Activated CD8-positive, alpha-beta memory T cell treated with anti-CD3 and anti-CD28 coated beads, Interleukin-2, amount 50 U/mL, for 1 hour (primary cell): ENCODE measurements around the gene HHAT.

Experiments
- DNase-seq: peaks from one replicate; pipeline ENCODE4 v3.0.0-alpha.2; 2020; ENCODE audit errors: extremely low read depth

HHAT gene

DNA sequence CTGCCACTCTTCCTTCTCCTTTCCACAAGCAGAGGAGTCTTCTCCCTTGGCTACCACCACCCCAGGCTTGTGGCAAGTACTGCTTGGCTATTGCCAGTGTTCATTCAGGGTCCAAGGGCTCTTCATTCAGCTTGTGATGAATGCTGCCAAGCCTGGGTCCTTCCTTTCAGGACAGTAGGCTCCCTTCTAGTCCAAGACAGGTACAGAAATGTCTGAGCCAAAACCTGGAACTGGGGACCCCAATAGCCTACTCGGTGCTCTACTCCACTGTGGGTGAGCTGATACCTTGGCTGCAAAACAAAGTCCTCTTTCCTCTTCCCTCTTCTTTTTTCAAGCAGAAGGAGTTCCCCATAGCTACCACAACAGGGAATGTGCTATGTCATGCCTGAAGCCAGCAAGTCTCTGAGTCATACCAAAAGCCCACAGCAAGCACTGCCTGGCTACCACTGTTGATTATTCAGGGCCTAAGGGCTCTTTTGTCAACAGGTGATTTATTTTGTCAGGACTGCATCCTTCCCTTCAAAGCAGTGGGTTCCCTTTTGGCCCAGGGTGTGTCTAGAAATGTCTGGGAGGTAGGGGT lies 268.9 kb downstream of the HHAT start:
- DNase-seq, result no peak

DNA sequence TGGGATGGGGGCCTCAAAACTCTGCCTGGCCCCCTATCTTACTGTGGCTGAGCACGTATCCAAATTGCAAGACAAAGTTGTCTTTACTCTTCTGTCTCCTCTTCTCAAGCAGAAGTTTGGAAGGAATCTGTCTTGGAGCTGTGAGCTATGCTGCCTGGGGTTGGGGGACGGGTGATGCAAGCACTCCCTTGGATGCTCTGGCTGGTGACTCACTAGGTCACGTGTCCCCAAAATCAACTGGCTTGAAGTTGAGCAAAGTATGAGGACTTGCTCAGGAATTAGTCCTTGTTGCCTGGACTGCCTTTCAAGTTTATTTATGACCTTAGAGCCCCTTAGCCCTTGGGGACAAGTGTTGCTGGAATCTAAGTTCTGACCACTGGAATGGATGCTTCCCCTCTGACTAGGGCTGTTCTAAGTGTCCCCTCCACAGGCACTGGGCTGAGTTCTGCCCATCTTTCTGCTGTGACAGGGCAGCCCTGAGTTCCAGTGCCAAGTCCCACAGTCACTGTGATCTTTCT lies 269.5 kb downstream of the HHAT start:
- no peak for DNase-seq

DNA sequence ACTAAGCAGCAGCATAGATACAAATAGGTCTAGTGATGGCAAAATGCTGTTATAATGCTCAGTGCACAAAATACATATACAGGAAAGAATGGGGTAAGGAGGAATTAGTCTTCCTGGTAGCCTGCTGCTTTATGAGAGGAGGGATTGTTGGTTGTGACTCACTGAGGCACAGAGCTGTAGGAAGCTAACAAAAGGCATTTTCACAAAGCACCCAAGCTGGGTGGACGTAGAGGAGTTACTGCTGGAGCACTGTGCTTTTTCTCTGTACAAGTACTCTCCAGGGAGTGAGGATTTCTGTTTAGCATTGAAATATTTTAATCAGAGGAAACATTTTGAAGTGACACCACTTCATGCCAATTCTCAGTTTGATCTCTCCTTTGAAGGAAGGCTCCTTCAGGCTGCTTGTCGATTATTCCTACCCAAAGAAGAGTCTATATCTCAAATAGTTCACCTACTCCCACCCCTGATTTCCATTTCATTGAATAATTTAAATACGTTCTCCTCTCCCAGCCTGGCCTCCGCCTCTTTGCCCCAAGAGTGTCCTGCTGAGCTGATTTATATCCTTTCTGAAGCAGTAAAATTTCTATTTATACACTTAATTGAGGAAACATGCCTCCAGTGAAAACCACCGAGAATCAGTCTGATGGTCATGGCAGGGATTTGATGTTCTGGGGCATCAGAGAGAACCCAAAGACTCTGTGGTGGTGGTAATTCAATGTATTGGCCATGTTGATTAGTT lies 271.9 kb downstream of the HHAT start:
- DNase-seq, result no peak

DNA sequence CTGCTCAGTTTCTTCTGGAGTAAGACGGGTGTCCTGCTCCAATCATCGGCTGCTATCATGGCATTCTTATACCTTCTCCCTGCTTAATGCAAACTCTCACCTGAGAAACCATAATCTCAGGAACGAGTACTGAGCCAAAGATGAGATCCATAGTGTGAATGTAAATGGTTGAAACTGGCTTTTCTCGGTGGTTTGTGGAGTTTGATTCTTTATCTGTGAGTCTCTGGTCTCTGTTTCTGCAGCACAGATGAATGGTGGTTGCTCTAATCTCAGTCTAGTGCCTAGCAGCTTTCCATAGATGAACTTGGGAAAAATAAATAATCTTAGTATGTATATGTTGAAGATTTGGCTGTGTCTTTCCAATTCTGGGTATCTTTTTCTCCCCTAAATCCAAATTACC lies 274.4 kb downstream of the HHAT start:
- DNase-seq, result no peak

DNA sequence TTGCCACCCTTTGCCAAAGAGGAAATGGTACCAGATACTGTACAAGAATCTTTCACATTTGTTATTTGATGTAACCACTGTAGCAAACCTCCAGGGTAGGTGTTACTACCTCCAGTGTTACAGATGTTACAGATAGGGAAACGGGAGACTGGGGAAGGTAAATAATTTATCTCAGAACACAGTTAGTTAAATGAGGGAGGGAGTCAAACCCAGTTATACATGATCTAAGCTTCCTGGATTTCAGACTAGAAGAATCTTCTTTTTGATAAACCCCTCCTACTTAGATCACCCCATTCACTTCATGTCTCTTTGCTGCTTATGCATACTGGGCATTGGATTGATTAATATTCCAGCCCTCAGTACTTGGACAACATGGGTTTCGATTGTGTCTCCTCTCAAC lies 276.4 kb downstream of the HHAT start:
- no peak for DNase-seq

DNA sequence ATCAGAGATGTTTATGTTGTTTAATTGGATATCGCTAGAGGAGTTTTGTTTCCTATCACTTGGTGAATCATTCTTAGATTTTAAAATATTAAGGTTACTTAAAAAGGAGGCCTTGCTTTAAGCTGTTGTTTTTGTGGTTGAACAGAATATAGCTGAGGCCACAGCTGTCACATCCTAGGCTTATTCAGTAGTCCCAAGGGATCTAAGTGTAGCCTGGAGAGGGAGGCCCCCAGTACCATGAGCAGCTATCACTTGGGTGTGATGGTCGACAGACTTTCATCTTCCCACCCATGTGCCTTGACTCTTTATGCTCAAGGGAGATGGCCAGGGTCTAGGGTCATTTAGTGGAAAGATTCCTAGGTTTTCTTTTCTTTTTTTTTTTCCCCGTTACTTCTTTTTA lies 278.7 kb downstream of the HHAT start:
- no peak for DNase-seq

DNA sequence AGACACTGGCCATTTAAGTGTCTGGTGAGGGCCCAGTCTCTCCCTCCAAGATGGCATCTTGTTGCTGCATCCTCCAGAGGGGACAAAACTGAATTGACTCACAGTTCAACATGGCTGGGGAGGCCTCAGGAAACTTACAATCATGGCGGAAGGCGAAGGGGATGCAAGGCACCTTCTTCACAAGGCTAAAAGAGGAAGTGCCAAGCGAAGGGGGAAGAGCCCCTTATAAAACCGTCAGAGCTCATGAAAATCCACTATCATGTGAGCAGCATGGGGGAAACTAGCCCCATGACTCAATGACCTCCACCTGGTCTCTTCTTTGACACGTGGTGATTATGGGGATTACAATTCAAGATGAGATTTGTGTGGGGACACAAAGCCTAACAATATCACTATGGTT lies 280.1 kb downstream of the HHAT start:
- no peak for DNase-seq

DNA sequence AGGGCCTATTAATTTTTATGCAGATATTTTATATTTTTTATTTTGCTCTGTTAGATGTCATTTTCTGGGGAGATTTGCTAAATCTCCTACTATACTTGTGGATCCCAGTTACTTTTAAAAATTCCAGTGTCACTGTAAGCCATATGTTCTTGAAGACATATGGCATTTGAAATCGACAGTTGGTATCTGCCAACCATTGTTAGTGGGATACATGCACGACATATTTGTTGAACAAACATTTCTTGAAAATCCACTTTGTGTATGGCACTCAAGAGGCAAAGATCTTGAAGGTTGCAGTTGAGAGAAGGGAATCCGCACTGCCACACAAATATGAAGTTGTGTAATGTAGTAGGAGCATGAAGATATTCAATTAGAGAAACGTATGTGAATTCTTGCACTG lies 287.7 kb downstream of the HHAT start:
- no peak for DNase-seq

DNA sequence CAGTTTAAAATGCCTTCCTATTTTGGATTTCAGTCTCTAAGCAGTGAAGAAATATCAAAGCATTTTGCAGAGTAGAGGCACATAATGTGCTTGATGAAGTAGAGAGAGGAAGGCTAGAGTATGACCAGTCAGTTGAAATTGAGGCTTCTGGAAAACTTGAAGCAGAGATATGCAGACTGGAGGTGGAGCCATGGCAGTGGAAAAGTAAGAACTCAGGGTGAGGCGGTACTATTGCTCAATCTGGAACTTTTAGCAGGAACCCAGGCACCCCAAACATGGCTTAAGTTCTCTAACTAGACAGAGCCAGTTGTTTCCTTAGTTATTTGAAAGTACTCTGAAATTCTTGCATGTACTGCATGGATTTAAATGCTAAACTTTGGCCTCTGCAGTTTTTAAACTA lies 288.6 kb downstream of the HHAT start:
- DNase-seq, result no peak

DNA sequence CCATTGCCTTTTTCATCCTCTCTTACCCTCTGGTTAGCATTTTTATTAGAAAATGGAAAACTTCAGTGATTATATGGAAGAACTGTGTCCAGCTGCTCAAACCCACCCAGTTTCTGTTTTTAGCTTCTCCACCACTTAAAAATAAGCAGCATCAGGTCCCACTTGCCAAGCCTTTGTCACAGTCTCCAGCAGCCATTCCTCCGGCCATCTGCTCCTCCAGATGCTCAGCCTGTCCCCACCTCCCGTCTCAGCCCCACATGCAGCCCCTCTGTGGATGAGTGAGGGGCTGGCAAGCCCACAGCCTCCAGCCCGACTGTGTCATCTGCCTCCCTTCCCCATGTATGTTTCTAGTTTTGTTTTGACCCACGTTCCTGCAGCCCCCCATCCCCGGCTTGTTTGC lies 289.7 kb downstream of the HHAT start:
- DNase-seq, result no peak

DNA sequence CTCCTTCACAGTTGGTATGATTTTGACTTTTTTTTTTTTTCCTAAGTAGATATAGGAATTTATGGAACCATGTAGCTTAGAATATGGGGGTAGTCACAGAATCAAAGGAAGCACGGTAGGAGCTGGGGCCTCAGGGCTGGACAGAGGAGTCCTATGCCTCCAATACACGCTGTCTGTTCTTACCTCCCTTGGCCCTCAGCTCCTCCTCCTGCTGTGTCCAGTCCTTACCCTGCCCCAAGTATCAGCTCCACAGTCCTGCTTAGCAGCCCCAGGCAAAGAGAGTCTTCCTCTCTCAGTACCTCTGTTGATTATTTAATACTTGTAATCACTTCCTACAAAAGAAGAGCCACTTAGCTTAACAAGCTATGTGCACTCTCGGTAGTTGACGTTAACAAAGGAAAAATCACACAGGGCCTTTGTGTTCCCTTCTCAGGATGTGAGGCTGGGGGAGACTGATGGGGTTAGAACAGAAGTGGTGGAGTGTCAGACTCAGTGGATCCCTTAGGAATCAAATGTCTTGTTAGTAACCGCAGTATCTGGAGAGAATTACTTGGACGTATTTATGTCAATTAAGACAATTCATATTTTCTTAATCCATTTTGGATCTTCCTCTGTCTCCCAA lies 292.3 kb downstream of the HHAT start:
- DNase-seq, result no peak

DNA sequence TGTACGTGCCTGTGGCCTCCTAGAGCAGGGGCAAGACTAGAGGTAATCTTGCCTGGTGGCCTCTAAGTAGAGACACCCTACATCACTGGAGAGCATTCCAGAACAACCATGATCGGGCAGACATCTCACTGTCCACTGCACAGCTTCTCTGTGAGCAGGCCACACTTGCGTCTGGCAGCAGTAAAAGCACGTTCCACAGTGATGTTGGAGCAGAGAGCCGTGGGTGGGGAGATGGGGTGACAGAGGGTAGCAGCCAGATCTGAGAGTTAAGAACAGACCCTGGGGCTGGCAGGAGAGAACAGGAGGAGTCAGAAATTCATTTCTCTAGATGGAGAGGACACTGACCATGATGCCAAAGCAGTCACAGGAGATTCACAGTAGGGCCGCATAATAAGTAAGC lies 293.0 kb downstream of the HHAT start:
- DNase-seq, result no peak

DNA sequence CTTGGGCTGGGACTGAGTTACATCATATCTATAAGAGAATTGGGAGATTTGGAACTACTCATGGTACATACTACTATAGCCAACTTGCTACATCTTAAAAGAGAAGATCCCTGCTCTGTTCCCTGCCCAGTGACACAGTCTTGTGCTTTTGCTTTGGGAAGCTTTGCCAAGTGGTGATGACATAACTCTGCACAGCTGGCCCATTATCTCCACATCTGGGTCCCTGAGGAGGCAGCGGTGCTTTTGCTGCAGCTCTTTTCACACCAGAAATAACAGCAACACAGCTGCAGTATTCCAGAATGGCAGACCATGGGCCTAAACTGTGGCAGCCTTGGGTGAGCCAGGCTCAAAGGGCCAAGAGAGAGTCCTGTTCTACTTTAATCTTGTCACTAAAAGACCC lies 296.0 kb downstream of the HHAT start:
- DNase-seq, result no peak

DNA sequence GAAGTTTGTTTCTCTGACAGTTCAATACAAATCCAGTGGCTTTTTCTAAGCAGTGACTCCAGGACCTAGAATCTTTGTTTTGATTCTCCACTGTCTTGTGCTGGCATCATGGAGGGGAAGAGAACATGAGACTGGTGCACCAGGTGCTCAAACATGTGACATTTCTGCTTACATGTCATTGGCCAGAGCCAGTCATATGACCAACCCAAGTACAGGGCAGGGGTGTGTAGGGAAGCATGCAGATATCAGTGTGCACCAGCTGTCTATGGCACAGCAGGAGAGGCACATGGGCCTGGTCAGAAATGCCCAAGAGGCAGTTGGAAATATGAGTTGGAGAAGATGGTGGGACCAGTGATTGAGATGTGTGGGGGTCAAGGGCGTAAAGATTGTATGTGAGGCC lies 297.0 kb downstream of the HHAT start:
- DNase-seq, result no peak

DNA sequence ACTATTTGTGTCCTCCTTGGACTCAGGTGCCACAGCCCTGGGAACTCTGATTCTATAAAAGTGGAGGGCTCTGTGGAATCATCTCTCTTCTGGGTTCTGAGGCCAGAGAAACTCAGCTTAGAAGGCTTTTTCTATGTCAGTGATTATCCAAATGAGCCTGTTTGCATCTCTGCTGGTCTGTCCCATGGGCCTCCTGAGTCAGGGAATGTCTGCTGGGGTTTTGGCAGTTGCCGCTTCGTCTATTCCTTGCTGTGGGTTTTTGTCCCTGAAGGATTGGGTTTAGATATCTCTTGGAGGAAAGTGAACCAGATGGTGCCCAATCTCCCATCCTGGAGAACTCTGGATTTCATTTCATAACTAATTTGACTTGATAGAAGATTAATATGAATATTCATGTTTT lies 297.6 kb downstream of the HHAT start:
- no peak for DNase-seq

DNA sequence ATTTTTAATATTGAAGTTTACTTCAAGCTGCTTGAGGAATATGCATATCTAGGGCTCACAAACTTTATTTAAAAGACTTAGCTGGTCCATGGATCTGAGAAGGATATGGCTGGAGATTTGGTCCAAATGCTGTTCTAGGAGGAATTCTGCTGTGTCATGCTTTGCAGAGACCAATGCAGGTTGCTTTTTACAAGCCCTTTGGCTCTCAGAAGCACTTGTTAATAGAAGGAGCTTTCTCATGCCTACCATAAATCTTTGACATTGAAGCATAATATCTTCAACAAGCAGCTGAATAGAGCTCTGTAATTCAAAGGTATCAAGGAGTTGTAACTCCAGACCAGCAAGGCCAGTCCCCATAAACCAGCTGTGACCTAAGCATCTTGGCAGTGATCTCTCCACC lies 299.1 kb downstream of the HHAT start:
- DNase-seq, result no peak

DNA sequence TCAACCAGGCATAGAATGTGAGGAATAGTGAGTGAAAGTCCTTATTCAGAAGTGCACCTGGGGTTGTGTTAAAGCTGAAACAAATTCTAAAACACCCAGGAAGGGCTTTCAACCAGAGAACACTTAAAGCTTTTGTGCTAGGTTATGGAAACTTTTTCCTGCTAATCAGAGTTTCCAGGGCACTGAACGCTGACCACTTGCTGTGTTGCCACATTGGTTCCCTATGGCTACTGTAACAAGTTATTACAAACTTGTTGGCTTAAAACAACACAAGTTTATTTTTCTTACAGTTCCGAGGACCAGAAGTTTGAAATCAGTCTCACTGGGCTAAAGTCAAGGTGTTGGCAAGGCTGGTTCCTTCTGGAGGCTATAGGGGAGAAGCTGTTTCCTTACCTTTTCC lies 300.6 kb downstream of the HHAT start:
- no peak for DNase-seq

DNA sequence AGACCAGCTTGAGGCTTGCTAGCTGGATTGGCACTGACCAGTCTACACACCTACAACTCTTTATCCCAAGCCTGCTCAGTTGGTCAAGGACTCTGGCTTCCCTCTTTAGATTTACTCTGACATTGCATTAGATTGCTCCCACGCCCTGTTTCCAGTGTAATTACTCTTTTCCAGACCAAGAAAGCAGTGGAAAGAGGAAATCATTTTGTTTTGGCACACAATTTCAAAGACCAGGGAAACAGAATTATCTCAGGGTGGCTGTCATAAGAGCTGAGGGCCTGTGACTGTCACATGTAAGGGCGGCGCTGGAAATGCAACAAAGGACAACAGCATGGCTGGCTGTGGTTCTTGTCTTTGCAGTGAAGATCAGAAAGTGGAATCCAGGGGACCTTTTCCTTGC lies 302.7 kb downstream of the HHAT start:
- no peak for DNase-seq

DNA sequence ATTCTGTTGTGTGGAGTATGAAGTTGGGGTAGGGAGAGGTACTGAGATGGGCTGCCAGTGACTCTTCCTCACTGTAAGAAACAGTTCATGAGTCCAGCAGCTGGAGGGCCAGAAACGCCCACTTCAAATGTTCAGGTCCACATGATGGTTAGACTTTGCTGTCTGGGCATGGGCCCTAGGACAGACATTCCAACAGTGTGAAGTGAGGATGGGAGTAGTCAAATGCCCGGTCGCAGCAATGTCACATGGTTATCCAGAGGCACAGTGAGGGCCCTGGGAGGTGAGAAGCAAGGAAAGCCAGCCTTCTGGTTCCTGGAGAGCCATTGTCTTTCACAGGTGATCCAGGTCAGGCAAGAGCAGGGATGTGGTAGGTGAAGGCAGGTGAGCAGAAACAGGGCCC lies 304.4 kb downstream of the HHAT start:
- no peak for DNase-seq

DNA sequence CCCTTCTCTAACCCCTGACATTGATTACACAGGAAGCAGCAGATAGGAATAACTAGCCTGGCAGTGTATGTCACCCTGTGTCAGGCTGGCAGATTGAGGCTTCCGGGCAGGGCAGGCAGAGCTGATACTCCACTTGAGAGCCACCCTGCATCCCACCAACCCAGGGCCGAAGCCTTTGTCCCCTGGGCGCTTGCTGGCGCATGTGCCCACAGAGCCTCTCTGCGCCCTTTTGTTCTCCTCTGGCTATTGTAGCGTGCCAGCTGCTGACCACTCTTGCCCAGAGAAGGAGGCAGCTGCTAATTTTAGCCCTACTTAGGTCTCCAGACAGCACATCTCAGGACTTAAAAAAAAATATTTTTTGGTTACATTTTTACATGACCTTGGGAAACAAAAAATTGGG lies 304.9 kb downstream of the HHAT start:
- DNase-seq, result no peak

DNA sequence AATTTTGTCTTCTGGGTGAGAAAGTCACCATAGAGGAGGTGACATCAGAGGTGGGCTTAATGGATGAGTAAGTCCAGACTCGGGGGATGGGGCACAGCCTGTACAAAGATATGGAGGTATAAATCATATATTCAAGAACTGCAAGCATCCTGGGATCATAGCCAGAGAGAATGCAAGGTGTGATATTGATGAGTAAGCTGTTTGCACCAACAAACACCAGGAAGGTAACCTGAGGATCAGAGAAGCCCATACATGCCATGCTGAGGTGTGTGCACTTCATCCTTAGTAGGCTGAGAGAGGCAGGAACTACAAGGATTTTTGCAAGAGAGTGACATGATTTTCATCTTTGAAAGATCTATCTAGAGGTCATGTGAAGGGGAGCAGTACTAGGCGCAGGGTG lies 306.4 kb downstream of the HHAT start:
- DNase-seq, result no peak

DNA sequence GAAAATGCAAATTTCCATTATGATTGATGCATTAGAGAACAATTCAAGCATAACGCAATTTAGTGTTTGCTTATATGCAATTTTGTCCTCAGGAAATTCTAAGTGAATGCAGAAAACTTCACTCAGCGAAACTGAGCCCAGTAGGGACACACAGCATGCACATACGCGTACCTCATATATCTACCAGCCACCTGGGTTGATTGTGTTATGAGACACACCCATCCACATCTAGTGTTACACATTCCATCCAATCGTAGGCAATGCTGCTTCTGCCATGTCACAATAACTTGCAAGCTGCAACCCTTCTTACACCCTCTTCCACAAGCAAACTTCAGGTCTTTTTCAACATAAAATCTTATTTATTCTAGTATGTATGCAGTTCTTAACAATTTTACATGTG lies 312.9 kb downstream of the HHAT start:
- no peak for DNase-seq

DNA sequence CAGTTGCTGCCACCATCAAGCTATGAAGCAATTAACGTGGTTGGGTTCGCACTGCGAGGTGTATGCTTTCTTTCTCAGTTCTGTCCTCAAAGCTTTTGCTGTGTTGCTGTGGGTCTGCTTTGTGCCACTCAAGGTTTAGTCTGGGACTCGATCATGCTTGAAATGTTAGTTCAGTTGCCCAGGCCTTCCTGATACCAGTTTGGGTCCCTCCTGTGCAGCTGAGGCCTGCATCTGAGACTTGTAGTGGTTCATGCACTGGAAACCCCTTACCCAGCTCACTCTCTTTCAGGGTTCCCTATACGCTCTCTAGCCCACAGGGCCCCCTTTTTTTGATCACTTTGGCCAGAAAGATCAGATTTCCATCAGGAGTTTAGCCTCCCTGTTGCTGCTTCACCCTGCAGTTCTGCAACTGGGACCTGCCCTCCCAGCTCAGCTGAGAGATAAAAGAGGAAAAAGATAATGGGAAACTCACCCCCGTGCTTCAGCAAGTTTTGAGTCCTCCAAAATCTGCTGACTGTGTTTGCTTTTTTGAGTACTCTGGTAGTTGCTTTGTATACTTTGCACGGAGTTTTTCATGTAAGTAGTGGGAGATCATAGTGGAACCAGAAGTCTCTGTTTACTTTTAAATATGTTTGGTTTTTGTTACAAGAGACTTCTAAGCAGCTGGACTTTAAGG lies 317.0 kb downstream of the HHAT start:
- DNase-seq, result no peak
